ENCODE results near the gene ZBTB5. TPM values are rescaled to one million over a fixed set of nuclear protein-coding genes. Genes with fewer than 3 reads are reported as not detected.

ZBTB5 gene
- total and polyA plus RNA-seq, 9 of the 15 experiments (the other 6 are each of a cell fraction or from before 2014, with no cell fraction given), result 2.3 to 43.2 (median 15.5) TPM

DNA sequence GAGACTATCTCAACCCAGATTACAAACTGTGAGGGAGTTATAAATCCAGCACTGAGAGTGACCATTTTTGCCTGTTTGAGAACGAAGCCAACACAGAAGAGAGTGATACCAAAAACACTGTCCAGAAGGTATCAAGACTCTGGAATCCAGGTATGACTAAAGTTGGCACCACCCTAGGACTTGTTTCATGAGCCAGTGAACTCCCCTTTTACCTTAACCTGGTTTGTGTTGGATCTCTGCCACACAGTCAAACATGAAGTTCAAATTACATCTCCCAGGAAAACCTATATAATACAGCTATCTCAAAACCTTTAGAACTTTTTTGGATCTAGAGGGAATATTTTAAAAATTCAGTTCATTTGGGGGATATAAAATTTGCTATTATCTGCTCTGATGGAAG is 11.4 kb downstream of the ZBTB5 start:
- ChIA-PET CTCF (ENCODE audit: low intra/inter-chr PET ratio) (no interaction called here), POLR2A (interaction anchor here (0.6 to 6.7 kb wide), 2 partner anchors 10 to 893 kb away, joined by 3 to 65 read pairs; partner anchors contain the start of gene ZBTB5)

GRCh38 chr9:37452611-37453010 is 12.6 kb downstream of the ZBTB5 start:
- peaks cover 0 to 6% of the 10 kb centered on the region in 2 experiments; a peak in 1 of 5 replicates for H3K4me1 ChIP-seq (replicated peaks in 1 of 2; ENCODE audit: control insufficient read depth in 2 of 2, insufficient read depth in 2 of 2, low read length in 2 of 2)
- no peak overlapping the region for H3K27ac ChIP-seq (ENCODE audit: extremely low read depth, low read depth, low read length)
- no TSS peak for BruUV-seq (replicated peaks)
- H3K9me3 ChIP-seq (replicated peaks; ENCODE audit: control insufficient read depth, insufficient read depth, low read depth, low read length), result 0 out of 2 replicates have a peak, but pooled peaks cover 2% of the 10 kb centered on the region
- H3K4me3 ChIP-seq, result no peak overlapping the region
- H3K9ac ChIP-seq (ENCODE audit: insufficient read depth in 1 of 2, low read depth in 2 of 2, low read length in 2 of 2), result no peak overlapping the region
- no peak overlapping the region for H3K4me2 ChIP-seq (ENCODE audit: insufficient read depth, low read length)
- WGBS (ENCODE audit: insufficient coverage, low coverage, missing lambda C conversion rate), result 63% methylated on average over 1 of the region's 1 CpG
- ATAC-seq (peak; percentile 30), FAIRE-seq (no peak), DNase-seq (ENCODE audit: extremely low read depth in 1 of 4, low spot score in 3 of 4) (no peak)
- no peaks in the 10 kb centered on the region for H3K9me1 ChIP-seq (ENCODE audit: control insufficient read depth, insufficient read depth, low read length)
- peaks cover 26% of the 10 kb centered on the region for H3K36me3 ChIP-seq (ENCODE audit: control insufficient read depth, insufficient read depth, low read length)
- no peak overlapping the region for H2AFZ ChIP-seq (ENCODE audit: low read depth, low read length)
- peaks cover 17% of the 10 kb centered on the region for H4K20me1 ChIP-seq (replicated peaks; ENCODE audit: control insufficient read depth, insufficient read depth, low read length)
- CTCF ChIA-PET (ENCODE audit: low intra/inter-chr PET ratio), result no interaction called here
- in situ Hi-C loops (cut with MboI), result no loop called here
- peaks cover 88% of the 10 kb centered on the region for H3K79me2 ChIP-seq (ENCODE audit: control insufficient read depth, insufficient read depth, low read length)
- no peaks in the 10 kb centered on the region for H3K27me3 ChIP-seq (ENCODE audit: control insufficient read depth in 2 of 2, insufficient read depth in 2 of 2, low read length in 2 of 2)
- intact Hi-C loops (cut with micrococcal nuclease), result no loop called here
- POLR2A ChIA-PET, result interaction anchor here (0.9 to 6.7 kb wide), 5 partner anchors 9 to 29 kb away, joined by 3 to 65 read pairs (median 3); partner anchors contain the start of gene ZBTB5
- TF ChIP-seq HDAC6 (IDR thresholded peaks at IDR 0.05; ENCODE audit: low read depth, low read length) (no peak), CTCF (IDR thresholded peaks at IDR 0.05 in 2 of 3, conservative IDR thresholded peaks at IDR 0.05 in 1 of 3; ENCODE audit: insufficient read depth in 2 of 3, low read depth in 1 of 3, low read length in 3 of 3) (no peak), PPARD (CRISPR knock-in tag; IDR thresholded peaks at IDR 0.05) (no peak), PHB2 (IDR thresholded peaks at IDR 0.05; ENCODE audit: low read depth) (no peak), MCM3 (IDR thresholded peaks at IDR 0.05) (no peak), HMG20A (CRISPR knock-in tag; conservative IDR thresholded peaks at IDR 0.05) (no peak)
- TF ChIP-seq, protein P1, sequence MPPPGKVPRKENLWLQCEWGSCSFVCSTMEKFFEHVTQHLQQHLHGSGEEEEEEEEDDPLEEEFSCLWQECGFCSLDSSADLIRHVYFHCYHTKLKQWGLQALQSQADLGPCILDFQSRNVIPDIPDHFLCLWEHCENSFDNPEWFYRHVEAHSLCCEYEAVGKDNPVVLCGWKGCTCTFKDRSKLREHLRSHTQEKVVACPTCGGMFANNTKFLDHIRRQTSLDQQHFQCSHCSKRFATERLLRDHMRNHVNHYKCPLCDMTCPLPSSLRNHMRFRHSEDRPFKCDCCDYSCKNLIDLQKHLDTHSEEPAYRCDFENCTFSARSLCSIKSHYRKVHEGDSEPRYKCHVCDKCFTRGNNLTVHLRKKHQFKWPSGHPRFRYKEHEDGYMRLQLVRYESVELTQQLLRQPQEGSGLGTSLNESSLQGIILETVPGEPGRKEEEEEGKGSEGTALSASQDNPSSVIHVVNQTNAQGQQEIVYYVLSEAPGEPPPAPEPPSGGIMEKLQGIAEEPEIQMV (tag; conservative IDR thresholded peaks at IDR 0.05; ENCODE audit: low read depth), result no peak

More for the DNA sequence above, 11.4 kb downstream of the ZBTB5 start:
- H3K79me2 ChIP-seq (ENCODE audit: control insufficient read depth, insufficient read depth, low read length), result peaks cover 91% of the 10 kb centered on the region
- peaks cover 11% of the 10 kb centered on the region for H4K20me1 ChIP-seq (replicated peaks; ENCODE audit: control insufficient read depth, insufficient read depth, low read length)
- peaks cover 0 to 6% of the 10 kb centered on the region in 2 experiments; a peak in 1 of 5 replicates for H3K4me1 ChIP-seq (replicated peaks in 1 of 2; ENCODE audit: control insufficient read depth in 2 of 2, insufficient read depth in 2 of 2, low read length in 2 of 2)
- peaks cover 18% of the 10 kb centered on the region; the same call in 2 of the 3 replicates for H3K36me3 ChIP-seq (ENCODE audit: control insufficient read depth, insufficient read depth, low read length)
- H3K27me3 ChIP-seq (ENCODE audit: control insufficient read depth in 2 of 2, insufficient read depth in 2 of 2, low read length in 2 of 2), result no peaks in the 10 kb centered on the region
- 88% methylated on average over 1 of the region's 1 CpG for WGBS (ENCODE audit: insufficient coverage, low coverage, missing lambda C conversion rate)
- BruUV-seq (replicated peaks), result no TSS peak
- H3K9ac ChIP-seq (ENCODE audit: insufficient read depth in 1 of 2, low read depth in 2 of 2, low read length in 2 of 2), result no peak overlapping the region
- DNase-seq (ENCODE audit: extremely low read depth in 1 of 4, low spot score in 3 of 4), result no peak
- no peaks in the 10 kb centered on the region for H3K9me1 ChIP-seq (ENCODE audit: control insufficient read depth, insufficient read depth, low read length)
- FAIRE-seq, result no peak
- 0 out of 2 replicates have a peak, but pooled peaks cover 2% of the 10 kb centered on the region for H3K9me3 ChIP-seq (replicated peaks; ENCODE audit: control insufficient read depth, insufficient read depth, low read depth, low read length)
- TF ChIP-seq, protein P2, sequence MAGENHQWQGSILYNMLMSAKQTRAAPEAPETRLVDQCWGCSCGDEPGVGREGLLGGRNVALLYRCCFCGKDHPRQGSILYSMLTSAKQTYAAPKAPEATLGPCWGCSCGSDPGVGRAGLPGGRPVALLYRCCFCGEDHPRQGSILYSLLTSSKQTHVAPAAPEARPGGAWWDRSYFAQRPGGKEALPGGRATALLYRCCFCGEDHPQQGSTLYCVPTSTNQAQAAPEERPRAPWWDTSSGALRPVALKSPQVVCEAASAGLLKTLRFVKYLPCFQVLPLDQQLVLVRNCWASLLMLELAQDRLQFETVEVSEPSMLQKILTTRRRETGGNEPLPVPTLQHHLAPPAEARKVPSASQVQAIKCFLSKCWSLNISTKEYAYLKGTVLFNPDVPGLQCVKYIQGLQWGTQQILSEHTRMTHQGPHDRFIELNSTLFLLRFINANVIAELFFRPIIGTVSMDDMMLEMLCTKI (IDR thresholded peaks at IDR 0.05; ENCODE audit: partially characterized antibody), result no peak
- TF ChIP-seq ZKSCAN3 (CRISPR knock-in tag; IDR thresholded peaks at IDR 0.05), result no peak
- no peak overlapping the region for H3K4me3 ChIP-seq
- no peak overlapping the region for H3K4me2 ChIP-seq (ENCODE audit: insufficient read depth, low read length)
- in situ Hi-C loops (cut with MboI), result no loop called here
- no peak for ATAC-seq
- no peak overlapping the region for H2AFZ ChIP-seq (ENCODE audit: low read depth, low read length)
- no peak overlapping the region for H3K27ac ChIP-seq (ENCODE audit: extremely low read depth, low read depth, low read length)
- intact Hi-C loops (cut with micrococcal nuclease), result no loop called here

All from K562 (cell line).